ENCODE measurements around the gene PP2D1.

PP2D1 gene

DNA sequence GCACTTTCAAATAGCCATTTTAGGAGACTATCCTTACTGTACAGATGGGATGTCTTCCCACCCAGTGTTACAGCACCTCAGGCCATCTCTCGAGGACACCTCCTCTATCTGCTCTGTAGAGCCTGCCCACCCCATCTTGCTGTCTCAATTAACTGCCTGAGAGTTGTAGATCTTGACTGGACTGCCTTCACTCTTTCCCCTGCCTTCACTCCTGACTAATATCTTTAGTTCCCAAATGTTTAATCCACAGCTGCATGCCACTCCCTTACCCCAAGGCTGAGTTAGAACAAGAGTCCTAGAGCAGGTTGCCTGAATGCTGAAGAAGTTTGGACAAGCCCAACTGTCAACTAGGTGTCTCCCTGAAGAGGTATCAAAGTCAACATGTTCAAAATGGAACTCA, 1.3 kb upstream of the PP2D1 start:
- no peak for DNase-seq (ENCODE audit: low spot score)

DNA sequence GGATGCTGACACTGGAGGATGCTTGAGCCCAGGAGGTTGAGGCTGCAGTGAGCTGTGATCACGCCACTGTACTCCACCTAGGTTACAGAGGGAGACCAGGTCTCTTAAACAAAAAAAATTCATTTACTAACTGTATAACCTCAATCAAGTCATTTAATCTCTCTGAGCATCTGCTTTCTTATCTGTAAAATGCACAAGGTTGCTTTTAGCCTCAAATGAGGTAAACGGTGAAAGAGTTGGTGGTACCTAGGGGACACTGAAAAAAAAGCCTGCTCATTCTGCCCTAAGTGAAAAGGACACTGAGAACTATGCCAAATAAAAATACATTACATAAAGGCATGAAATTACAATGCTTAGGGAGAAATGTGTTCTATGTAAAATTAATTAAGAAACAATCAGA, 3.4 kb downstream of the PP2D1 start:
- no peaks in the 10 kb centered on the region for H3K9me3 ChIP-seq (ENCODE audit: severe bottlenecking)
- TF ChIP-seq, protein P1, sequence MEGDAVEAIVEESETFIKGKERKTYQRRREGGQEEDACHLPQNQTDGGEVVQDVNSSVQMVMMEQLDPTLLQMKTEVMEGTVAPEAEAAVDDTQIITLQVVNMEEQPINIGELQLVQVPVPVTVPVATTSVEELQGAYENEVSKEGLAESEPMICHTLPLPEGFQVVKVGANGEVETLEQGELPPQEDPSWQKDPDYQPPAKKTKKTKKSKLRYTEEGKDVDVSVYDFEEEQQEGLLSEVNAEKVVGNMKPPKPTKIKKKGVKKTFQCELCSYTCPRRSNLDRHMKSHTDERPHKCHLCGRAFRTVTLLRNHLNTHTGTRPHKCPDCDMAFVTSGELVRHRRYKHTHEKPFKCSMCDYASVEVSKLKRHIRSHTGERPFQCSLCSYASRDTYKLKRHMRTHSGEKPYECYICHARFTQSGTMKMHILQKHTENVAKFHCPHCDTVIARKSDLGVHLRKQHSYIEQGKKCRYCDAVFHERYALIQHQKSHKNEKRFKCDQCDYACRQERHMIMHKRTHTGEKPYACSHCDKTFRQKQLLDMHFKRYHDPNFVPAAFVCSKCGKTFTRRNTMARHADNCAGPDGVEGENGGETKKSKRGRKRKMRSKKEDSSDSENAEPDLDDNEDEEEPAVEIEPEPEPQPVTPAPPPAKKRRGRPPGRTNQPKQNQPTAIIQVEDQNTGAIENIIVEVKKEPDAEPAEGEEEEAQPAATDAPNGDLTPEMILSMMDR (IDR thresholded peaks at IDR 0.05; ENCODE audit: poor library complexity, severe bottlenecking) = no peak
- ATAC-seq (ENCODE audit: low read depth) = no peak
- no peak overlapping the region for H3K27ac ChIP-seq (ENCODE audit: poor library complexity, severe bottlenecking)
- H3K4me1 ChIP-seq (ENCODE audit: insufficient read depth, poor library complexity, severe bottlenecking) = no peaks in the 10 kb centered on the region
- no peak overlapping the region for H3K4me3 ChIP-seq (ENCODE audit: severe bottlenecking)
- H3K27me3 ChIP-seq (ENCODE audit: insufficient read depth, poor library complexity, severe bottlenecking) = no peaks in the 10 kb centered on the region
- H3K36me3 ChIP-seq (ENCODE audit: low read depth) = no peaks in the 10 kb centered on the region
- DNase-seq (ENCODE audit: low spot score) = no peak

More for the DNA sequence above, 1.3 kb upstream of the PP2D1 start:
- H3K4me3 ChIP-seq (ENCODE audit: severe bottlenecking) = no peak overlapping the region
- TF ChIP-seq, protein P1 (IDR thresholded peaks at IDR 0.05; ENCODE audit: poor library complexity, severe bottlenecking) = no peak
- H3K27me3 ChIP-seq (ENCODE audit: insufficient read depth, poor library complexity, severe bottlenecking) = no peaks in the 10 kb centered on the region
- H3K4me1 ChIP-seq (ENCODE audit: insufficient read depth, poor library complexity, severe bottlenecking) = no peaks in the 10 kb centered on the region
- ATAC-seq (ENCODE audit: low read depth) = no peak
- no peaks in the 10 kb centered on the region for H3K36me3 ChIP-seq (ENCODE audit: low read depth)
- H3K9me3 ChIP-seq (ENCODE audit: severe bottlenecking) = no peaks in the 10 kb centered on the region
- H3K27ac ChIP-seq (ENCODE audit: poor library complexity, severe bottlenecking) = no peak overlapping the region

DNA sequence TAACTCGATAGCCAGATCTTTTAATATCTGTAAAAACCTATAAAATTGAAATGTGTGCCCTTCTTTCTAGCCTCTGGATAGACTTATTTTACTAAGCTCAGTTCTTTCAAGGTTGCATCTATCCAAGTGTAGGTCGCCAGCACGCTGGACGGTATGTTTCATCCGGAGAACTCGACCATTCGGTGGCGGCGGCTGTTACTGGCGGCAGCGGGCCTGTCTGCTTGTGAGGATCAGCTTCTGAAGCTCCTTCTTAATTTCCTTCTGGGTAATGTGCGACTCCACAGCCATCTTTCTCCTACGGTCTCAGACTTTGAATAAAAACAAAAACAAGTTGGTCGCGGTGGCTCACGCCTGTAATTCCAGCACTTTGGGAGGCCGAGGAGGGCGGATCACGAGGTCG, 4.1 kb downstream of the PP2D1 start:
- Histone ChIP-seq H3K36me3 (ENCODE audit: low read depth) (no peaks in the 10 kb centered on the region), H3K27ac (ENCODE audit: poor library complexity, severe bottlenecking) (no peak overlapping the region), H3K4me3 (ENCODE audit: severe bottlenecking) (no peak overlapping the region), H3K4me1 (ENCODE audit: insufficient read depth, poor library complexity, severe bottlenecking) (no peaks in the 10 kb centered on the region), H3K9me3 (ENCODE audit: severe bottlenecking) (no peaks in the 10 kb centered on the region), H3K27me3 (ENCODE audit: insufficient read depth, poor library complexity, severe bottlenecking) (no peaks in the 10 kb centered on the region)
- no peak for ATAC-seq (ENCODE audit: low read depth)
- DNase-seq (ENCODE audit: low spot score) = no peak
- TF ChIP-seq, protein P1 (IDR thresholded peaks at IDR 0.05; ENCODE audit: poor library complexity, severe bottlenecking) = no peak

DNA sequence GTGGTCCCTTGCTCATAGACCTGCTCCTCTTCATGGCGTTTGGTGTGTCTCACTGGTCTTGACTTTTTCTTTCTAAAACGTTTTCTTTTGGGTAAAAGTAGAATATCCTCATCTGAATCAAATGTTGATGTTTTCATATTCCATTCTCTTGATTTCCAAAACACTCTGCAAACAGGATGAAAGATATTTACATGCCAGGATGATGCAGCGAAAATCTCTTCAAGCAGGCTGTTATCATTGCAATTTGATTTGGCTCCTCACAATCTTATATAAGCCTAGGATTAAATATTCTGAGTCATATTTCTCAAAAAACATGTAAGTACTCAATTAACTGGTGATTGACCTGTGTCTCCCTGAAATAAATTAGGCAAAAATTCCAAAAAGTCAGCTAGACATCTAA, 10.1 kb downstream of the PP2D1 start:
- no peaks in the 10 kb centered on the region for H3K9me3 ChIP-seq (ENCODE audit: severe bottlenecking)
- ATAC-seq (ENCODE audit: low read depth) = no peak
- DNase-seq (ENCODE audit: low spot score) = no peak
- H3K36me3 ChIP-seq (ENCODE audit: low read depth) = no peaks in the 10 kb centered on the region
- no peaks in the 10 kb centered on the region for H3K4me1 ChIP-seq (ENCODE audit: insufficient read depth, poor library complexity, severe bottlenecking)
- no peaks in the 10 kb centered on the region for H3K27me3 ChIP-seq (ENCODE audit: insufficient read depth, poor library complexity, severe bottlenecking)
- no peak overlapping the region for H3K27ac ChIP-seq (ENCODE audit: poor library complexity, severe bottlenecking)
- no peak overlapping the region for H3K4me3 ChIP-seq (ENCODE audit: severe bottlenecking)
- TF ChIP-seq, protein P1 (IDR thresholded peaks at IDR 0.05; ENCODE audit: poor library complexity, severe bottlenecking) = no peak

DNA sequence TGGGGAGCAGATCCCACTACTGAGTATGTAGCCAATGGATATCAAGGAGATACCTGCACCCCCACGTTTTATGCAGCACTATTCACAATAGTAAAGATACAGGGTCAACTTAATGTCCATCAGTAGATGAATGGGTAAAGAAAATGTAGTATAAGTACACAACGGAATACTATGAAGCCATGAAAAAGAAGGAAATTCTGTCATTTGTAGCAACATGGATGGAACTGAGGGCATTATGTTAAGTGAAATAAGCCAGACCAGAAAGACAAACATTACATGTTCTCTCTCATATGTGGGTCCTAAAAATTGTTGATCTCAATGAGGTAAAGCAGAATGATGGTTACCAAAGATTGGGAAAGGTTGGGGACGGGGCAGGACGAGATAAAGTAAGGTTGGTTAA, 14.6 kb downstream of the PP2D1 start:
- no peak for DNase-seq (ENCODE audit: low spot score)
- no peaks in the 10 kb centered on the region for H3K36me3 ChIP-seq (ENCODE audit: low read depth)
- no peak overlapping the region for H3K27ac ChIP-seq (ENCODE audit: poor library complexity, severe bottlenecking)
- TF ChIP-seq, protein P1 (IDR thresholded peaks at IDR 0.05; ENCODE audit: poor library complexity, severe bottlenecking) = no peak
- no peak for ATAC-seq (ENCODE audit: low read depth)
- H3K4me3 ChIP-seq (ENCODE audit: severe bottlenecking) = no peak overlapping the region
- no peaks in the 10 kb centered on the region for H3K4me1 ChIP-seq (ENCODE audit: insufficient read depth, poor library complexity, severe bottlenecking)
- H3K27me3 ChIP-seq (ENCODE audit: insufficient read depth, poor library complexity, severe bottlenecking) = no peaks in the 10 kb centered on the region
- H3K9me3 ChIP-seq (ENCODE audit: severe bottlenecking) = no peaks in the 10 kb centered on the region
